ENCODE measurements around the gene MEIS3.
A peak's percentile ranks its signal among the peaks of the same experiment; 100 is the strongest.
"Not testable (repeated sequence)": the region's sequence is repeated elsewhere in the genome, so short reads cannot be mapped to it uniquely, and the experiment has no call there.

MEIS3 gene

DNA sequence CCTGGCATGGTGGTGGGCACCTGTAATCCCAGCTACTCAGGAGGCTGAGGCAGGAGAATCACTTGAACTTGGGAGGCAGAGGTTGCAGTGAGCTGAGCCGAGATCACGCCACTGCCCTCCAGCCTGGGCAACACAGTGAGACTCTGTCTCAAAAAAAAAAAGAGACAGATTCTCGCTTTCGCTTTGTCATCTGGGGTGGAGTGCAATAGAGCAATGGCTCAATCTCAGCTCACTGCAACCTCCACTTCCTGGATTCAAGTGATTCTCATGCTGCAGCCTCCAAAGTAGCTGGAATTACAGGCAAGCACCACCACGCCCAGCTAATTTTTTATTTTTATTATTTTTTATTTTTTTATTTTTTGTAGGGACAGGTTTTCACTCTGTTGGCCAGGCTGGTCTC, 30.6 kb downstream of the MEIS3 start:
- H3K36me3 ChIP-seq (ENCODE audit: control insufficient read depth in 4 of 4, insufficient read depth in 4 of 4, low read length in 3 of 4); H3K9me3 ChIP-seq (ENCODE audit: control extremely low read depth in 1 of 5, control insufficient read depth in 4 of 5, insufficient read depth in 2 of 5, low read depth in 1 of 5, low read length in 4 of 5); H3K27me3 ChIP-seq (replicated peaks in 2 of 5; ENCODE audit: control insufficient read depth in 4 of 5, insufficient read depth in 5 of 5, low read length in 4 of 5); DNase-seq; H3K27ac ChIP-seq (ENCODE audit: insufficient read depth in 1 of 2, low read depth in 1 of 2, low read length in 2 of 2, poor library complexity in 1 of 2, severe bottlenecking in 2 of 2); H3K4me3 ChIP-seq (ENCODE audit: control insufficient read depth in 1 of 7, extremely low read depth in 1 of 7, insufficient read depth in 4 of 7, low read depth in 2 of 7, low read length in 6 of 7); POLR2A ChIA-PET; H3K4me1 ChIP-seq (ENCODE audit: control extremely low read depth in 1 of 4, control insufficient read depth in 4 of 4, insufficient read depth in 4 of 4, low read length in 3 of 4): not testable (repeated sequence)
- CTCF ChIA-PET = interaction anchor here (1.4 to 9.7 kb wide), 2 partner anchors 10 to 96 kb away, joined by 6 to 138 read pairs; no protein-coding TSS in a partner anchor
- WGBS (ENCODE audit: insufficient coverage) = 94% methylated on average over 4 of the region's 5 CpGs

DNA sequence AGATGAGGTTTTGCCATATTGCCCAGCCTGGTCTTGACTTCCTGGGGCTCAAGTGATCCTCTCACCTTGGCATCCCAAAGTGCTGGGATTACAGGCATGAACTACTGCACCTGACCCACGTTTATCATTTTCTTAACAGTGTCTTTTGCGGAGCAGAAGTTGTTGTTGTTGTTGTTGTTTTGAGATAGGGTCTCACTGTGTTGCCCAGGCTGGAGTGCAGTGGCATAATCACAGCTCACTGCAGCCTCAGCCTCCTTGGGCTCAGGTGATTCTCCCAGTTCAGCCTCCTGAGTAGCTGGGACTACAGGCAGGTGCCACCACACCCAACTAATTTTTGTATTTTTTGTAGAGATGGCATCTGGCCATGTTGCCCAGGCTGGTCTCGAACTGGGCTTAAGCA, 31.7 kb downstream of the MEIS3 start:
- H3K4me1 ChIP-seq (ENCODE audit: control extremely low read depth in 1 of 4, control insufficient read depth in 4 of 4, insufficient read depth in 4 of 4, low read length in 3 of 4); DNase-seq; H3K4me3 ChIP-seq (ENCODE audit: control insufficient read depth in 1 of 7, extremely low read depth in 1 of 7, insufficient read depth in 4 of 7, low read depth in 2 of 7, low read length in 6 of 7); POLR2A ChIA-PET; H3K27ac ChIP-seq (ENCODE audit: insufficient read depth in 1 of 2, low read depth in 1 of 2, low read length in 2 of 2, poor library complexity in 1 of 2, severe bottlenecking in 2 of 2); H3K36me3 ChIP-seq (ENCODE audit: control insufficient read depth in 4 of 4, insufficient read depth in 4 of 4, low read length in 3 of 4); H3K9me3 ChIP-seq (ENCODE audit: control extremely low read depth in 1 of 5, control insufficient read depth in 4 of 5, insufficient read depth in 2 of 5, low read depth in 1 of 5, low read length in 4 of 5); H3K27me3 ChIP-seq (replicated peaks in 2 of 5; ENCODE audit: control insufficient read depth in 4 of 5, insufficient read depth in 5 of 5, low read length in 4 of 5): not testable (repeated sequence)
- CTCF ChIA-PET = interaction anchor here (0.9 to 9.7 kb wide), 2 partner anchors 27 to 94 kb away, joined by 4 to 138 read pairs; no protein-coding TSS in a partner anchor
- 86% methylated on average over 1 of the region's 3 CpGs for WGBS (ENCODE audit: insufficient coverage)

DNA sequence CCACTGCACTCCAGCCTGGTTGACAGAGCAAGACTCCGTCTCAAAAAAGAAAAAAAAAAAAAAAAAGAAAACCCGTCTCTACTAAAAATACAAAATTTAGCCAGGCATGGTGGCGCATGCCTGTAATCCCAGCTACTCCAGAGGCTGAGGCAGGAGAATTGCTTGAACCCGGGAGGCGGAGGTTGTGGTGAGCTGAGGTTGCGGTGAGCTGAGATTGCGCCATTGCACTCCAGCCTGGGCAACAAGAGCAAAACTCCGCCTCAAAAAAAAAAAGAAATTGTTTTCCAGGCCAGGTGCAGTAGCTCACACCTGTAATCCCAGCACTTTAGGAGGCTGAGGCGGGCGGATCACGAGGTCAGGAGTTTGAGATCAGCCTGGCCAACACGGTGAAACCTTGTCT, 32.7 kb downstream of the MEIS3 start:
- H3K4me3 ChIP-seq (ENCODE audit: control insufficient read depth in 1 of 7, extremely low read depth in 1 of 7, insufficient read depth in 4 of 7, low read depth in 2 of 7, low read length in 6 of 7); H3K27ac ChIP-seq (ENCODE audit: insufficient read depth in 1 of 2, low read depth in 1 of 2, low read length in 2 of 2, poor library complexity in 1 of 2, severe bottlenecking in 2 of 2); H3K36me3 ChIP-seq (ENCODE audit: control insufficient read depth in 4 of 4, insufficient read depth in 4 of 4, low read length in 3 of 4); H3K9me3 ChIP-seq (ENCODE audit: control extremely low read depth in 1 of 5, control insufficient read depth in 4 of 5, insufficient read depth in 2 of 5, low read depth in 1 of 5, low read length in 4 of 5); POLR2A ChIA-PET; H3K27me3 ChIP-seq (replicated peaks in 2 of 5; ENCODE audit: control insufficient read depth in 4 of 5, insufficient read depth in 5 of 5, low read length in 4 of 5); DNase-seq: not testable (repeated sequence)
- CTCF ChIA-PET = interaction anchor here (0.7 to 9.7 kb wide), 2 partner anchors 93 to 115 kb away, joined by 3 to 138 read pairs; no protein-coding TSS in a partner anchor
- WGBS (ENCODE audit: insufficient coverage) = 90% methylated on average over 10 of the region's 12 CpGs
- H3K4me1 ChIP-seq (ENCODE audit: control extremely low read depth in 1 of 4, control insufficient read depth in 4 of 4, insufficient read depth in 4 of 4, low read length in 3 of 4) = peaks cover 0 to 13% (median 6%) of the 10 kb centered on the region in 4 experiments

DNA sequence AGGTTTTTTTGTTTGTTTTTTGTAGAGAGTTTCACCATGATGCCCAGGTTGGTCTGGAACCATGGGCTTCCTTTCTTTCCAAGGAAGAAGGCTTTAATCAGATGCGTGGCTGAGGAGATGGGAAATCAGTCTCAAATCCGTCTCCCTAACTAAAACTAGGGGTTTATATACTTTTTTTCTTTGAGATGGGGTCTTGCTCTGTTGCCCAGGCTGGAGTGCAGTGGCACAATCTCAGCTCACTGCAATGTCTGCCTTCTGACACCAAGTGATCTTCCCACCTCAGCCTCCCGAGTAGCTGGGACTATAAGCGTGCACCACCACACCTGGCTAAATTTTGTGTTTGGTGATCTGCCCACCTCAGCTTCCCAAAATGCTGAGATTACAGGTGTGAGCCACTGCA, 34.8 kb downstream of the MEIS3 start:
- DNase-seq; H3K9me3 ChIP-seq (ENCODE audit: control extremely low read depth in 1 of 5, control insufficient read depth in 4 of 5, insufficient read depth in 2 of 5, low read depth in 1 of 5, low read length in 4 of 5); H3K27me3 ChIP-seq (replicated peaks in 2 of 5; ENCODE audit: control insufficient read depth in 4 of 5, insufficient read depth in 5 of 5, low read length in 4 of 5); POLR2A ChIA-PET; H3K4me3 ChIP-seq (ENCODE audit: control insufficient read depth in 1 of 7, extremely low read depth in 1 of 7, insufficient read depth in 4 of 7, low read depth in 2 of 7, low read length in 6 of 7); H3K27ac ChIP-seq (ENCODE audit: insufficient read depth in 1 of 2, low read depth in 1 of 2, low read length in 2 of 2, poor library complexity in 1 of 2, severe bottlenecking in 2 of 2): not testable (repeated sequence)
- Histone ChIP-seq H3K4me1 (ENCODE audit: control extremely low read depth in 1 of 4, control insufficient read depth in 4 of 4, insufficient read depth in 4 of 4, low read length in 3 of 4) (peaks cover 0 to 21% (median 13%) of the 10 kb centered on the region in 4 experiments), H3K36me3 (ENCODE audit: control insufficient read depth in 4 of 4, insufficient read depth in 4 of 4, low read length in 3 of 4) (peaks cover 2 to 24% (median 20%) of the 10 kb centered on the region in 4 experiments)
- WGBS (ENCODE audit: insufficient coverage) = 94% methylated on average over 2 of the region's 4 CpGs
- CTCF ChIA-PET = interaction anchor here (0.6 to 9.7 kb wide), 2 partner anchors 91 to 248 kb away, joined by 3 to 138 read pairs; no protein-coding TSS in a partner anchor

DNA sequence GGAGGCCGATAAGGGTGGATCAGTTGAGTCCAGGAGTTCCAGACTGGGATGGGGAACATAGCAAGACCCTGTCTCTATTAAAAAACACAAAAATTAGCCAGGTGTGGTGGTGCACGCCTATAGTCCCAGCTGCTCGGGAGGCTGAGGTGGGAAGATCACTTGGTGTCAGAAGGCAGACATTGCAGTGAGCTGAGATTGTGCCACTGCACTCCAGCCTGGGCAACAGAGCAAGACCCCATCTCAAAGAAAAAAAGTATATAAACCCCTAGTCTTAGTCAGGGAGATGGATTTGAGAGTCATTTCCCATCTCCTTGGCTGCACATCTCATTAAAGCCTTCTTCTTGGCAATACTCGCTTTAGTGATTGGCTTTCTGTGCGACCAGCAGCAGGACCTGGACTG, 35.4 kb downstream of the MEIS3 start:
- CTCF ChIA-PET = interaction anchor here (0.6 to 9.7 kb wide), 4 partner anchors 35 to 247 kb away, joined by 3 to 138 read pairs (median 8); partner anchors contain the start of gene DHX34
- DNase-seq; H3K27ac ChIP-seq (ENCODE audit: insufficient read depth in 1 of 2, low read depth in 1 of 2, low read length in 2 of 2, poor library complexity in 1 of 2, severe bottlenecking in 2 of 2); H3K4me3 ChIP-seq (ENCODE audit: control insufficient read depth in 1 of 7, extremely low read depth in 1 of 7, insufficient read depth in 4 of 7, low read depth in 2 of 7, low read length in 6 of 7); POLR2A ChIA-PET; H3K9me3 ChIP-seq (ENCODE audit: control extremely low read depth in 1 of 5, control insufficient read depth in 4 of 5, insufficient read depth in 2 of 5, low read depth in 1 of 5, low read length in 4 of 5); H3K27me3 ChIP-seq (replicated peaks in 2 of 5; ENCODE audit: control insufficient read depth in 4 of 5, insufficient read depth in 5 of 5, low read length in 4 of 5): not testable (repeated sequence)
- Histone ChIP-seq H3K36me3 (ENCODE audit: control insufficient read depth in 4 of 4, insufficient read depth in 4 of 4, low read length in 3 of 4) (peaks cover 2 to 31% (median 22%) of the 10 kb centered on the region in 4 experiments), H3K4me1 (ENCODE audit: control extremely low read depth in 1 of 4, control insufficient read depth in 4 of 4, insufficient read depth in 4 of 4, low read length in 3 of 4) (peaks cover 0 to 21% (median 13%) of the 10 kb centered on the region in 4 experiments)
- WGBS (ENCODE audit: insufficient coverage) = 100% methylated on average over 2 of the region's 5 CpGs

DNA sequence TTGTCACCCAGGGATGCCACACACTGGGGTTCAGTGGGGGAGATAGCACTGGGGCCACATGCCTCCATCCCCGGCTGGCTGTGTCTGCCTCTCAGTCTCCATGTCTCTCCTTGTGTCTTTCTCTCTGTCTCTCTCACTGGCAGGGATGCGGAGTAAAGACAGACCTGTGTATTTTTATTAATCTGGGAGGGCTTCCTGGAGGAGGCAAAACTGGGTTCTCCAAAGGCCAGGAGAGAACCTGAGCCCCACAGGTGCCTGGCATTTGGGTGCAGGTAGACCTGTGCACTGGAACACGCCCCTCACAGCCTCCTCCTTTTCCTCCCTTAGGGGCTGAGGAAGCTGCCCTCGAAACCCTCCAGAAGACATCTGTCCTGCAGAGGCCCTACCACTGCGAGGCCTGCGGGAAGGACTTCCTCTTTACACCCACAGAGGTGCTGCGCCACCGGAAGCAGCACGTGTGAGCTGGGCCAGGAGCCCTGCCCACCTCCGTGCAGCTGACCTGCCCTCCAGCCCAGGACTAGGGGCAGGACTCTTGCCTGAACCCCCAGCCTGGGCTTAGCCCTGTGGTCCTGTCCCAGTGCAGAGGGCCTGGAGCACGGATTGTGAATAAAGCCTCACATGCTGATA, 37.6 kb downstream of the MEIS3 start:
- WGBS (ENCODE audit: insufficient coverage) = 5% methylated on average over 7 of the region's 11 CpGs
- Histone ChIP-seq H3K4me3 (ENCODE audit: control insufficient read depth in 1 of 7, extremely low read depth in 1 of 7, insufficient read depth in 4 of 7, low read depth in 2 of 7, low read length in 6 of 7) (no peak overlapping the region), H3K27me3 (replicated peaks in 2 of 5; ENCODE audit: control insufficient read depth in 4 of 5, insufficient read depth in 5 of 5, low read length in 4 of 5) (peaks cover 0 to 6% (median 0%) of the 10 kb centered on the region in 5 experiments), H3K4me1 (ENCODE audit: control extremely low read depth in 1 of 4, control insufficient read depth in 4 of 4, insufficient read depth in 4 of 4, low read length in 3 of 4) (peaks cover 0 to 21% (median 13%) of the 10 kb centered on the region in 4 experiments), H3K9me3 (ENCODE audit: control extremely low read depth in 1 of 5, control insufficient read depth in 4 of 5, insufficient read depth in 2 of 5, low read depth in 1 of 5, low read length in 4 of 5) (no peaks in the 10 kb centered on the region), H3K36me3 (ENCODE audit: control insufficient read depth in 4 of 4, insufficient read depth in 4 of 4, low read length in 3 of 4) (peaks cover 2 to 47% (median 31%) of the 10 kb centered on the region in 4 experiments), H3K27ac (ENCODE audit: insufficient read depth in 1 of 2, low read depth in 1 of 2, low read length in 2 of 2, poor library complexity in 1 of 2, severe bottlenecking in 2 of 2) (no peak overlapping the region)
- peak; percentile 52 to 84 (median 76) for DNase-seq
- ChIA-PET POLR2A (no interaction called here), CTCF (interaction anchor here (0.6 to 2.3 kb wide), 4 partner anchors 10 to 73 kb away, joined by 3 to 11 read pairs (median 4); partner anchors contain the start of gene DHX34)

DNA sequence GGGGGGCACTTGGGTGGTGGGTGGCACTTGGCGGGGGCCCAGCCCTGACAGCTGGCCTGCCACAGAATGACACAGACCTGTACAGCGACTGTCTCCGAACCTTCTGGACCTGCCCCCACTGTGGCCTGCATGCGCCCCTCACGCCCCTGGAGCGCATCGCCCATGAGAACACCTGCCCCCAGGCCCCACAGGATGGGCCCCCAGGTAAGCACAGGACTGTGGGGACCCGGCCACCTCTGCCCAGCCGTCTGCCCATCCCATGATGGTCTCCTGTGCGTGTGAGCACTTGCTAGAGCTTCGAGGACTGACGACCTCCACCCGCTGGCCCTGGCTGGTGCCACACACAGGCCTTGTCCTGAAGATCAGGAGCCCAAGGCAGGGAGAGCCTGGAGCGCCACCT, 38.2 kb downstream of the MEIS3 start:
- ChIA-PET CTCF (interaction anchor here (0.6 to 1.5 kb wide), 2 partner anchors 11 to 72 kb away, joined by 3 to 5 read pairs; no protein-coding TSS in a partner anchor), POLR2A (no interaction called here)
- Histone ChIP-seq H3K4me1 (ENCODE audit: control extremely low read depth in 1 of 4, control insufficient read depth in 4 of 4, insufficient read depth in 4 of 4, low read length in 3 of 4) (peaks cover 0 to 21% (median 13%) of the 10 kb centered on the region in 4 experiments), H3K36me3 (ENCODE audit: control insufficient read depth in 4 of 4, insufficient read depth in 4 of 4, low read length in 3 of 4) (peaks cover 2 to 54% (median 37%) of the 10 kb centered on the region in 4 experiments), H3K27ac (ENCODE audit: insufficient read depth in 1 of 2, low read depth in 1 of 2, low read length in 2 of 2, poor library complexity in 1 of 2, severe bottlenecking in 2 of 2) (no peak overlapping the region), H3K9me3 (ENCODE audit: control extremely low read depth in 1 of 5, control insufficient read depth in 4 of 5, insufficient read depth in 2 of 5, low read depth in 1 of 5, low read length in 4 of 5) (no peaks in the 10 kb centered on the region), H3K27me3 (replicated peaks in 2 of 5; ENCODE audit: control insufficient read depth in 4 of 5, insufficient read depth in 5 of 5, low read length in 4 of 5) (peaks cover 0 to 6% (median 0%) of the 10 kb centered on the region in 5 experiments), H3K4me3 (ENCODE audit: control insufficient read depth in 1 of 7, extremely low read depth in 1 of 7, insufficient read depth in 4 of 7, low read depth in 2 of 7, low read length in 6 of 7) (no peak overlapping the region)
- WGBS (ENCODE audit: insufficient coverage) = 93% methylated on average over 12 of the region's 14 CpGs
- no peak for DNase-seq
